BE2C (cell line): ENCODE data around the gene SLCO6A1.

Experiments
- DNase-seq: peaks from one replicate; pipeline ENCODE4 v3.0.0-alpha.2; 2020
- H3K27me3 ChIP-seq: fragments of 250-450 bp; sonication (Bioruptor Pico); 2 replicates; pipeline ENCODE4 v1.5.1; 2020; ENCODE audit warnings: mild to moderate bottlenecking
- H3K36me3 ChIP-seq: fragments of 250-450 bp; sonication (Bioruptor Pico); 2 replicates; pipeline ENCODE4 v1.5.1; 2020; ENCODE audit warnings: mild to moderate bottlenecking
- H3K4me1 ChIP-seq: fragments of 250-450 bp; sonication (Bioruptor Pico); 2 replicates; pipeline ENCODE4 v1.5.1; 2020
- H3K4me3 ChIP-seq: 2 replicates; pipeline ENCODE4 v1.5.1; 2011; ENCODE audit warnings: low read depth, low read length
- H3K9me3 ChIP-seq: fragments of 250-450 bp; sonication (Bioruptor Pico); 2 replicates; pipeline ENCODE4 v1.5.1; 2020
- TF ChIP-seq, protein P1 (sequence below): IDR thresholded peaks from 2 replicates; pipeline ENCODE4 v1.5.1; 2012; ENCODE audit warnings: mild to moderate bottlenecking, low read depth, low read length

The SLCO6A1 gene

DNA sequence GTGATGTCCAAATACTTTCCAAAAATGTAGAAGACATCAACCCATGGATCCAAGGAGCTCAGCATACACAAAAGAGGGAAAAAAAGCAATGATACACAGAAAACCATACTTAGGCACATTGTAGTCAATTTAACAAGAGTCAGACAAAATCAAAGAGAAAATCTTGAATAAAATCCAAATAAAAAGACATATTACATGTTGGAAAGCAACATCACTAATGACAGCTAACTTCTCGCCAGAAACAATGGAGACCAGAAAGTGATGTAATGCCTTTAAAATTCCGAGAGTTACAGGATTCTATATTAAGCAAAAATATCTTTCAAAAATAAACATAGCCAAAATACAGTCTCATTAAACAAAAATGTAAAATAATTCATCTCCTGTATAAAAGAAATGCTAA, 122.9 kb downstream of the SLCO6A1 start:
- Histone ChIP-seq H3K4me3 (no peak overlapping the region), H3K27me3 (no peaks in the 10 kb centered on the region), H3K36me3 (no peaks in the 10 kb centered on the region), H3K9me3 (no peaks in the 10 kb centered on the region), H3K4me1 (no peaks in the 10 kb centered on the region)
- TF ChIP-seq, protein P1, sequence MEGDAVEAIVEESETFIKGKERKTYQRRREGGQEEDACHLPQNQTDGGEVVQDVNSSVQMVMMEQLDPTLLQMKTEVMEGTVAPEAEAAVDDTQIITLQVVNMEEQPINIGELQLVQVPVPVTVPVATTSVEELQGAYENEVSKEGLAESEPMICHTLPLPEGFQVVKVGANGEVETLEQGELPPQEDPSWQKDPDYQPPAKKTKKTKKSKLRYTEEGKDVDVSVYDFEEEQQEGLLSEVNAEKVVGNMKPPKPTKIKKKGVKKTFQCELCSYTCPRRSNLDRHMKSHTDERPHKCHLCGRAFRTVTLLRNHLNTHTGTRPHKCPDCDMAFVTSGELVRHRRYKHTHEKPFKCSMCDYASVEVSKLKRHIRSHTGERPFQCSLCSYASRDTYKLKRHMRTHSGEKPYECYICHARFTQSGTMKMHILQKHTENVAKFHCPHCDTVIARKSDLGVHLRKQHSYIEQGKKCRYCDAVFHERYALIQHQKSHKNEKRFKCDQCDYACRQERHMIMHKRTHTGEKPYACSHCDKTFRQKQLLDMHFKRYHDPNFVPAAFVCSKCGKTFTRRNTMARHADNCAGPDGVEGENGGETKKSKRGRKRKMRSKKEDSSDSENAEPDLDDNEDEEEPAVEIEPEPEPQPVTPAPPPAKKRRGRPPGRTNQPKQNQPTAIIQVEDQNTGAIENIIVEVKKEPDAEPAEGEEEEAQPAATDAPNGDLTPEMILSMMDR = no peak
- no peak for DNase-seq

DNA sequence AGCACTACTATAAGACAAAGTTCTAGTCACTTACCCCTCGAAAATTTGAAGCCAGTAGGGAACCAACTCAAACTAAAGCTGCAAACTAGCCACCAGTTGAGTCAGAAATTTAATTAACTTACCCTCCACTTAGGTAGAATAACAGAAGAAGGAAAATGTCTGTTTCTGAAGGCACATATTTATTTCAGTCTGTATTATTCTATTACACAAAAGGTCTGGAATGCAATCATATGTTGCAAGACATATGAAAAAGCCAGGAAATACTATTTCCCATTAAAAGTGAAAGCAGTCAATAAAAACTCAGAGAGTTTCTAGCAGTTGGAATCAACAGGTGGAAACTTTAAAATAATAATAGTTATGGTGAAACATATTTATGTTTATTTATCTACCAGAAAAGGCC, 123.5 kb downstream of the SLCO6A1 start:
- Histone ChIP-seq H3K9me3 (no peaks in the 10 kb centered on the region), H3K4me3 (no peak overlapping the region), H3K27me3 (no peaks in the 10 kb centered on the region), H3K36me3 (no peaks in the 10 kb centered on the region), H3K4me1 (no peaks in the 10 kb centered on the region)
- no peak for DNase-seq
- TF ChIP-seq, protein P1 = no peak

DNA sequence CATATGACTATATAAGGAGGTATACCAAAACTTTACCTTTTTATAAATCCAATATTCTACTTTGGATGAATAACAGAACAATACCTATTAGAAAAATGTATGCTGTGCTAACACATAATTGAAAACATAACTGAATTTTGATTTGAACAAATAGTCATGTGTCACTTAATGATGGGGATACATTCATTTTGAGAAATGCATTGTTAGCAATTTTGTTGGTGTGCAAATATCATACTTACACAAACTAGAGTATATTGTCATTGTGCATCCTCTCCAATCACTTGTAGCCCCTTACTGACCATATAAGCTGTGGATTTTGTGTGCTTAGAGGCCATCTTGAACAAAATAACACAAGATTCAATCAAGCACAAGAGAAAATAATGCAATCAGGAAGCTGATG, 130.4 kb downstream of the SLCO6A1 start:
- Histone ChIP-seq H3K27me3 (no peaks in the 10 kb centered on the region), H3K36me3 (no peaks in the 10 kb centered on the region), H3K4me3 (no peak overlapping the region), H3K9me3 (no peaks in the 10 kb centered on the region), H3K4me1 (no peaks in the 10 kb centered on the region)
- no peak for DNase-seq
- TF ChIP-seq, protein P1 = no peak

DNA sequence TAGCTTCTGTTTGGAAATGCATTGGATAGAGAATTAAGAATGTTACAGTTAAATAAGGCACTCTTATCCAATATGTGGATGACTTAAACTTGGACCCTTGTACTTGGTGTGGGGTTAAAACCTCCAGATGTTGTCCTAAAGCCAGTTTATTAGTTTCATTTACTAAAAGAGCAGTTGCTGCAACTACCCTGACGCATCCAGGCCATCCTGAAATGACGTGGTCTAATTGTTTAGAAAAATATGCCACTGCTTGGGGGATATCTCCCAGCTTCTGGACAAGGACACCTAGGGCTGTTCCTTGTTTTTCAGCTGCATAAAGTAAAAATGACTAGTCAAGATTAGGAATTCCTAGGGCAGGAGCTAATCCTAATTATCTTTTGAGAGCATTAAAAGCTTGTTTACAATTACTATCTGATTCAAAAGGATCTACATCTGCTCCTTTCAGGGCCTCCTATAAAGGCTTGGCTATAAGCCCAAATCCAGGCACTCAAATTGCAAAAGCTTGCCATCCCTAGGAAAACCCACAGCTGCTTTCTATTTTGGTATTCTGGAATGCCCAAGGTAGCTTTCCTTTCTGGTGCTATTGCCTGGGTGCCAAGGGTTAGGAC, 157.0 kb downstream of the SLCO6A1 start:
- Histone ChIP-seq H3K9me3 (no peaks in the 10 kb centered on the region), H3K36me3 (no peaks in the 10 kb centered on the region), H3K4me3 (no peak overlapping the region), H3K4me1 (peaks cover 4% of the 10 kb centered on the region), H3K27me3 (no peaks in the 10 kb centered on the region)
- DNase-seq = no peak
- TF ChIP-seq, protein P1 = no peak

DNA sequence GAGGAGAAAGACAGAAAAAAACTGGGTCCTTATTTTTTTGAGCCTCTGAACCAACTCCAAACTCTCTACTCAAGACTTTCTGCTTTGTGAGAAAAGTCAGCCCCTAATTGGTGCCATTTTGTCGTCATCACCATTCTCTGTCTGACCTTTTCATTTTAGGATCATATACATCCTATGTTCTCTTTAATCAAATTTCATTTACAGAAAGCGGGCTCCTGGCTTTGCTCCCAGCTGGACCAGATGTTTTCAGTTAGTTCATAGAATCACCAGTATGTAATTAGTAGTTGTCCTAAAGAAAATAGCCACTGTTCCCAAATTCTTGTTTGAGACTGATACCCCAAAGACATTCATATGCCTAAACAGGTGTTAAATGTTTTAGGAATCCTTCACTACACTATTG, 174.1 kb downstream of the SLCO6A1 start:
- H3K4me1 ChIP-seq = peaks cover 9% of the 10 kb centered on the region
- H3K36me3 ChIP-seq = no peaks in the 10 kb centered on the region
- H3K27me3 ChIP-seq = no peaks in the 10 kb centered on the region
- DNase-seq = peak; percentile 57
- H3K4me3 ChIP-seq = no peak overlapping the region
- TF ChIP-seq, protein P1 = no peak
- no peaks in the 10 kb centered on the region for H3K9me3 ChIP-seq
